ENCODE data around the gene ALLC. TPM values are rescaled to one million over a fixed set of nuclear protein-coding genes. Genes with fewer than 3 reads are reported as not detected.

ALLC gene
- polyA plus RNA-seq, 1 of the 3 experiments (the other 2 are of a cell fraction): not detected

- Histone ChIP-seq H3K27ac (ENCODE audit: low read depth in 2 of 2, low read length in 1 of 2) (no peak overlapping the region; a peak in 1 of 4 replicates), H3K36me3 (replicated peaks in 1 of 2; ENCODE audit: control insufficient read depth in 1 of 2, insufficient read depth in 2 of 2, low read length in 1 of 2) (peaks cover 0 to 2% of the 10 kb centered on the region in 2 experiments), H3K9ac (no peak overlapping the region), H3K4me2 (no peak overlapping the region), H3K27me3 (ENCODE audit: insufficient read depth) (no peaks in the 10 kb centered on the region), H3K4me1 (ENCODE audit: control insufficient read depth in 1 of 2, insufficient read depth in 2 of 2, low read depth in 1 of 2, low read length in 1 of 2) (peaks cover 0 to 10% of the 10 kb centered on the region in 2 experiments; a peak in 1 of 4 replicates), H3K4me3 (ENCODE audit: low read depth in 2 of 2, low read length in 1 of 2) (no peak overlapping the region), H3K9me2 (no peaks in the 10 kb centered on the region), H3F3A (replicated peaks; ENCODE audit: insufficient read depth) (no peaks in the 10 kb centered on the region), H3K79me2 (ENCODE audit: insufficient read depth) (no peaks in the 10 kb centered on the region), H4K20me1 (ENCODE audit: insufficient read depth) (no peaks in the 10 kb centered on the region), H3K9me3 (no peaks in the 10 kb centered on the region), H2AFZ (ENCODE audit: low read depth) (no peak overlapping the region)
- CTCF ChIA-PET: interaction anchor here (1.2 to 2.5 kb wide), 3 partner anchors 9 to 218 kb away, joined by 3 to 18 read pairs (median 4); no protein-coding TSS in a partner anchor
- no peak for DNase-seq
- POLR2A ChIA-PET: no interaction called here
- no peak for TF ChIP-seq GABPA (IDR thresholded peaks at IDR 0.05; ENCODE audit: low read depth)
- no peak for TF ChIP-seq USF2 (IDR thresholded peaks at IDR 0.05; ENCODE audit: borderline replicate concordance, low read depth, low read length)
- no peak for TF ChIP-seq SIN3A (IDR thresholded peaks at IDR 0.05; ENCODE audit: borderline replicate concordance, low read depth, low read length)
- TF ChIP-seq NRF1 (IDR thresholded peaks at IDR 0.05; ENCODE audit: low read depth, low read length): no peak
- TF ChIP-seq RAD21 (IDR thresholded peaks at IDR 0.05; ENCODE audit: low read length): no peak
- TF ChIP-seq REST (IDR thresholded peaks at IDR 0.05; ENCODE audit: low read depth, low read length): no peak
- TF ChIP-seq TAF1 (IDR thresholded peaks at IDR 0.05; ENCODE audit: borderline replicate concordance, low read depth, low read length): no peak
- TF ChIP-seq RXRA (IDR thresholded peaks at IDR 0.05; ENCODE audit: borderline replicate concordance, low read depth): no peak
- no peak for TF ChIP-seq RCOR1 (IDR thresholded peaks at IDR 0.05; ENCODE audit: low read length)
- no peak for TF ChIP-seq SMC3 (IDR thresholded peaks at IDR 0.05; ENCODE audit: low read depth, low read length)
- TF ChIP-seq, protein P1, sequence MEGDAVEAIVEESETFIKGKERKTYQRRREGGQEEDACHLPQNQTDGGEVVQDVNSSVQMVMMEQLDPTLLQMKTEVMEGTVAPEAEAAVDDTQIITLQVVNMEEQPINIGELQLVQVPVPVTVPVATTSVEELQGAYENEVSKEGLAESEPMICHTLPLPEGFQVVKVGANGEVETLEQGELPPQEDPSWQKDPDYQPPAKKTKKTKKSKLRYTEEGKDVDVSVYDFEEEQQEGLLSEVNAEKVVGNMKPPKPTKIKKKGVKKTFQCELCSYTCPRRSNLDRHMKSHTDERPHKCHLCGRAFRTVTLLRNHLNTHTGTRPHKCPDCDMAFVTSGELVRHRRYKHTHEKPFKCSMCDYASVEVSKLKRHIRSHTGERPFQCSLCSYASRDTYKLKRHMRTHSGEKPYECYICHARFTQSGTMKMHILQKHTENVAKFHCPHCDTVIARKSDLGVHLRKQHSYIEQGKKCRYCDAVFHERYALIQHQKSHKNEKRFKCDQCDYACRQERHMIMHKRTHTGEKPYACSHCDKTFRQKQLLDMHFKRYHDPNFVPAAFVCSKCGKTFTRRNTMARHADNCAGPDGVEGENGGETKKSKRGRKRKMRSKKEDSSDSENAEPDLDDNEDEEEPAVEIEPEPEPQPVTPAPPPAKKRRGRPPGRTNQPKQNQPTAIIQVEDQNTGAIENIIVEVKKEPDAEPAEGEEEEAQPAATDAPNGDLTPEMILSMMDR (IDR thresholded peaks at IDR 0.05): no peak
- TF ChIP-seq TEAD4 (IDR thresholded peaks at IDR 0.05; ENCODE audit: borderline replicate concordance, insufficient read depth): no peak
- TF ChIP-seq YY1 (IDR thresholded peaks at IDR 0.05; ENCODE audit: low read depth): no peak
- TF ChIP-seq TCF12 (IDR thresholded peaks at IDR 0.05): no peak
- no peak for TF ChIP-seq JUND (IDR thresholded peaks at IDR 0.05)
- TF ChIP-seq, protein P2, sequence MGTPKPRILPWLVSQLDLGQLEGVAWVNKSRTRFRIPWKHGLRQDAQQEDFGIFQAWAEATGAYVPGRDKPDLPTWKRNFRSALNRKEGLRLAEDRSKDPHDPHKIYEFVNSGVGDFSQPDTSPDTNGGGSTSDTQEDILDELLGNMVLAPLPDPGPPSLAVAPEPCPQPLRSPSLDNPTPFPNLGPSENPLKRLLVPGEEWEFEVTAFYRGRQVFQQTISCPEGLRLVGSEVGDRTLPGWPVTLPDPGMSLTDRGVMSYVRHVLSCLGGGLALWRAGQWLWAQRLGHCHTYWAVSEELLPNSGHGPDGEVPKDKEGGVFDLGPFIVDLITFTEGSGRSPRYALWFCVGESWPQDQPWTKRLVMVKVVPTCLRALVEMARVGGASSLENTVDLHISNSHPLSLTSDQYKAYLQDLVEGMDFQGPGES (IDR thresholded peaks at IDR 0.05; ENCODE audit: low read depth, low read length): no peak
- WGBS (ENCODE audit: low lambda C conversion rate): 80% methylated on average over 26 of the region's 26 CpGs
Measured at GRCh38 chr2:3641841-3642421, 16.1 kb upstream of the ALLC start.
